ENCODE measurements around the gene EIF2B2.

Gene EIF2B2

GRCh38 chr14:75046899-75047298 is 44.2 kb downstream of the EIF2B2 start:
- no peak for DNase-seq

- DNase-seq: no peak
Observed at GRCh38 chr14:75047506-75047905, 44.8 kb downstream of the EIF2B2 start.

- no peak for DNase-seq
Observed at GRCh38 chr14:75048101-75048500, 45.4 kb downstream of the EIF2B2 start.

GRCh38 chr14:75049136-75049535 is 46.4 kb downstream of the EIF2B2 start:
- DNase-seq: no peak

GRCh38 chr14:75049731-75050201 is 47.0 kb downstream of the EIF2B2 start:
- DNase-seq: peak; percentile 38 to 45

GRCh38 chr14:75050852-75051555 is 48.3 kb downstream of the EIF2B2 start, which contains the start of gene MLH3:
MLH3 (minus strand) TSS chr14:75051467; CDS start chr14:75049655, 1,812 bp downstream.
- peak; percentile 47 to 54 for DNase-seq

- no peak for DNase-seq
Observed at GRCh38 chr14:75051556-75051899, 48.8 kb downstream of the EIF2B2 start.

GRCh38 chr14:75053396-75054291 is 50.9 kb downstream of the EIF2B2 start:
- DNase-seq: no peak

- no peak for DNase-seq
Observed at GRCh38 chr14:75054421-75054820, 51.7 kb downstream of the EIF2B2 start.

- DNase-seq: no peak
Observed at GRCh38 chr14:75059642-75060041, 56.9 kb downstream of the EIF2B2 start.

GRCh38 chr14:75060420-75060819 is 57.7 kb downstream of the EIF2B2 start:
- no peak for DNase-seq
